SK-N-SH (cell line): ENCODE measurements around the gene FAM180B.

Source experiments
- CHD2 ChIP-seq: fragments of 150-350 bp; IDR thresholded peaks from 2 replicates; pipeline ENCODE4 v1.6.1; 2018; ENCODE audit warnings: low read length; ENCODE audit not compliant: partially characterized antibody
- CTCF ChIP-seq: fragments of 200-600 bp; sonication (generic); IDR thresholded peaks from 2 replicates; pipeline ENCODE4 v1.6.1; 2017; ENCODE audit warnings: antibody characterized with exemption, mild to moderate bottlenecking, moderate library complexity
- EP300 ChIP-seq, 2 experiments: IDR thresholded peaks; 2 replicates each; pipeline versions ENCODE4 v1.4.0 to v1.6.1; 2012; ENCODE audit warnings: borderline replicate concordance in 1 of 2, low read depth in 1 of 2, low read length in 1 of 2
- MAX ChIP-seq: IDR thresholded peaks from 2 replicates; pipeline ENCODE4 v1.4.0; 2012; ENCODE audit warnings: low read depth
- POLR2AphosphoS5 ChIP-seq: IDR thresholded peaks from 2 replicates; pipeline ENCODE4 v1.6.1; 2012; ENCODE audit warnings: low read depth, low read length
- REST ChIP-seq: IDR thresholded peaks from 2 replicates; pipeline ENCODE4 v1.6.1; 2012; ENCODE audit warnings: mild to moderate bottlenecking, low read depth, low read length, moderate library complexity
- SIN3A ChIP-seq: IDR thresholded peaks from 2 replicates; pipeline ENCODE4 v1.6.1; 2012; ENCODE audit warnings: low read depth, mild to moderate bottlenecking, low read length, moderate library complexity, borderline replicate concordance
- TCF12 ChIP-seq: IDR thresholded peaks from 2 replicates; pipeline ENCODE4 v1.4.0; 2012
- USF1 ChIP-seq: IDR thresholded peaks from 2 replicates; pipeline ENCODE4 v1.4.0; 2012; ENCODE audit warnings: low read depth, borderline replicate concordance
- USF2 ChIP-seq: fragments of 150-350 bp; IDR thresholded peaks from 2 replicates; pipeline ENCODE4 v1.6.1; 2017; ENCODE audit warnings: antibody characterized with exemption, low read length, low read depth, borderline replicate concordance

GRCh38 chr11:47552056-47552565, 34.4 kb upstream of the FAM180B start:
- TF ChIP-seq USF1: no peak
- TF ChIP-seq CTCF: no peak
- no peak for TF ChIP-seq CHD2
- TF ChIP-seq SIN3A: no peak
- no peak for TF ChIP-seq POLR2AphosphoS5
- no peak for TF ChIP-seq TCF12
- no peak for TF ChIP-seq USF2
- TF ChIP-seq REST: no peak
- no peak for TF ChIP-seq EP300 (IDR thresholded peaks at IDR 0.05; ENCODE audit: borderline replicate concordance in 1 of 2, low read depth in 1 of 2, low read length in 1 of 2)
- TF ChIP-seq MAX: no peak
